H1 (cell line): Measurements from ENCODE around the gene DPEP1. TPM values are rescaled to one million over a fixed set of nuclear protein-coding genes. Genes with fewer than 3 reads are reported as not detected.

ENCODE experiments used
- JUND ChIP-seq: IDR thresholded peaks from 2 replicates; pipeline ENCODE4 v1.6.1; 2011; ENCODE audit warnings: mild to moderate bottlenecking, improper control_type of control experiment, low read length
- TBP ChIP-seq: IDR thresholded peaks from 2 replicates; pipeline ENCODE4 v1.6.1; 2011; ENCODE audit warnings: low read depth, low read length, improper control_type of control experiment
- polyA plus RNA-seq, 7 experiments: library from polyadenylated mRNA; depleted of rRNA in 3 of 7; stranded (reverse) in 5 of 7; unstranded in 2 of 7; fragments of >200 nt in 5 of 7; fragments of 200-250 nt in 2 of 7; gene quantifications; 1 replicate in 5 of 7; 2 replicates in 1 of 7; 4 replicates in 1 of 7; pipeline versions ENCODE4 v1.2.1 to v1.2.3, GENCODE V29; 2011 to 2013; ENCODE audit warnings: missing spikeins in 2 of 7, mixed read lengths in 2 of 7
- total RNA-seq: library from RNA; stranded (reverse); fragmentation: NEBNext Ultra II Directional; extraction: Animal tissue kit (Norgen Biotek cat#: 25700); gene quantifications from 2 replicates; pipeline ENCODE4 v1.2.1, GENCODE V29; 2021
- TF ChIP-seq, protein P1 (sequence below): IDR thresholded peaks from 2 replicates; pipeline ENCODE4 v1.6.1; 2012; ENCODE audit warnings: inconsistent platforms

The DPEP1 gene
- total and polyA plus RNA-seq, 2 of the 8 experiments (the other 6 are each of a cell fraction or from before 2014, with no cell fraction given) = 2.8 to 3.1 TPM

DNA sequence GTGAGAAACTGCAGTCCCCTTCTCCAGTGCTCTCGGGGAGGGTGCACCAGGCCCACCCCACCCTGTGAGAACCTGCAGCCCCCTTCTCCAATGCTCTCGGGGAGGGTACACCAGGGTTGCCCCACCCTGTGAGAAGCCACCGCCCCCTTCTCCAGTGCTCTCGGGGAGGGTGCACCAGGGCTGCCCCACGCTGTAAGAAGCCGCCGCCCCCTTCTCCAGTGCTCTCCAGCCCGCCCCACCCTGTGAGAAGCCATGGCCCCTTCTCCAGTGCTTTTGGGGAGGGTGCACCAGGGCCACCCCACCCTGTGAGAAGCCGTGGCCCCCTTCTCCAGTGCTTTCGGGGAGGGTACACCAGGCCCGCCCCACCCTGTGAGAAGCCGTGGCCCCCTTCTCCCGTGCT lies 56.3 kb downstream of the DPEP1 start (continued):
- no peak for TF ChIP-seq TBP
- TF ChIP-seq, protein P1, sequence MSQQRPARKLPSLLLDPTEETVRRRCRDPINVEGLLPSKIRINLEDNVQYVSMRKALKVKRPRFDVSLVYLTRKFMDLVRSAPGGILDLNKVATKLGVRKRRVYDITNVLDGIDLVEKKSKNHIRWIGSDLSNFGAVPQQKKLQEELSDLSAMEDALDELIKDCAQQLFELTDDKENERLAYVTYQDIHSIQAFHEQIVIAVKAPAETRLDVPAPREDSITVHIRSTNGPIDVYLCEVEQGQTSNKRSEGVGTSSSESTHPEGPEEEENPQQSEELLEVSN = no peak
- TF ChIP-seq JUND = no peak
- TF ChIP-seq, all 59 proteins: peak for 0
